Measurements from ENCODE around the gene MRPL11. TPM values are rescaled to one million over a fixed set of nuclear protein-coding genes. Genes with fewer than 3 reads are reported as not detected.

Gene MRPL11
- total RNA-seq, 1 experiment from 2014 or later: 138 TPM

- H4K20me1 ChIP-seq (ENCODE audit: insufficient read depth): peaks cover 5% of the 10 kb centered on the region
- no peak for DNase-seq
- no peaks in the 10 kb centered on the region for H3K4me1 ChIP-seq (replicated peaks; ENCODE audit: insufficient read depth)
- H2AFZ ChIP-seq: no peak within 1 kb of the TSS
- intact Hi-C loops (cut with micrococcal nuclease; ENCODE audit: unreplicated experiment): no loop called here
- peaks cover 51% of the 10 kb centered on the region for H3K27me3 ChIP-seq (ENCODE audit: insufficient read depth, low read depth)
- ChIA-PET POLR2A (ENCODE audit: unreplicated experiment) (interaction anchor here (0.6 to 1.1 kb wide), 4 partner anchors 59 to 503 kb away, joined by 3 to 7 read pairs (median 4); partner anchors contain the start of genes DPP3 and YIF1A), CTCF (interaction anchor here (0.6 to 1.1 kb wide), 7 partner anchors 14 to 258 kb away, joined by 3 to 8 read pairs (median 4); partner anchors contain the start of genes MRPL11, PELI3 and RBM14)
- H3K9me3 ChIP-seq (ENCODE audit: insufficient read depth, low read depth): no peaks in the 10 kb centered on the region
- H3K4me2 ChIP-seq: no peak within 1 kb of the TSS
- H3K9me2 ChIP-seq (ENCODE audit: insufficient read depth): no peaks in the 10 kb centered on the region
- no peaks in the 10 kb centered on the region for H3K79me2 ChIP-seq (ENCODE audit: low read depth)
- no TSS peak for BruUV-seq (replicated peaks)
- no peak within 1 kb of the TSS for H3K27ac ChIP-seq
- H3K36me3 ChIP-seq (ENCODE audit: low read depth): no peaks in the 10 kb centered on the region
- TF ChIP-seq, protein P1, sequence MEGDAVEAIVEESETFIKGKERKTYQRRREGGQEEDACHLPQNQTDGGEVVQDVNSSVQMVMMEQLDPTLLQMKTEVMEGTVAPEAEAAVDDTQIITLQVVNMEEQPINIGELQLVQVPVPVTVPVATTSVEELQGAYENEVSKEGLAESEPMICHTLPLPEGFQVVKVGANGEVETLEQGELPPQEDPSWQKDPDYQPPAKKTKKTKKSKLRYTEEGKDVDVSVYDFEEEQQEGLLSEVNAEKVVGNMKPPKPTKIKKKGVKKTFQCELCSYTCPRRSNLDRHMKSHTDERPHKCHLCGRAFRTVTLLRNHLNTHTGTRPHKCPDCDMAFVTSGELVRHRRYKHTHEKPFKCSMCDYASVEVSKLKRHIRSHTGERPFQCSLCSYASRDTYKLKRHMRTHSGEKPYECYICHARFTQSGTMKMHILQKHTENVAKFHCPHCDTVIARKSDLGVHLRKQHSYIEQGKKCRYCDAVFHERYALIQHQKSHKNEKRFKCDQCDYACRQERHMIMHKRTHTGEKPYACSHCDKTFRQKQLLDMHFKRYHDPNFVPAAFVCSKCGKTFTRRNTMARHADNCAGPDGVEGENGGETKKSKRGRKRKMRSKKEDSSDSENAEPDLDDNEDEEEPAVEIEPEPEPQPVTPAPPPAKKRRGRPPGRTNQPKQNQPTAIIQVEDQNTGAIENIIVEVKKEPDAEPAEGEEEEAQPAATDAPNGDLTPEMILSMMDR (conservative IDR thresholded peaks at IDR 0.05): no peak
- TF ChIP-seq EZH2 (IDR thresholded peaks at IDR 0.05; ENCODE audit: low read depth): no peak
- H3K4me3 ChIP-seq: no peak within 1 kb of the TSS
- peaks cover 8% of the 10 kb centered on the region for H3F3A ChIP-seq (ENCODE audit: insufficient read depth, low read depth)
Measured at GRCh38 chr11:66420671-66421476, 17.8 kb downstream of the MRPL11 start, which contains the start of gene NPAS4. TSS of gene NPAS4 (plus strand) at chr11:66421035. CDS start at chr11:66421180, 145 bp downstream.

DNA sequence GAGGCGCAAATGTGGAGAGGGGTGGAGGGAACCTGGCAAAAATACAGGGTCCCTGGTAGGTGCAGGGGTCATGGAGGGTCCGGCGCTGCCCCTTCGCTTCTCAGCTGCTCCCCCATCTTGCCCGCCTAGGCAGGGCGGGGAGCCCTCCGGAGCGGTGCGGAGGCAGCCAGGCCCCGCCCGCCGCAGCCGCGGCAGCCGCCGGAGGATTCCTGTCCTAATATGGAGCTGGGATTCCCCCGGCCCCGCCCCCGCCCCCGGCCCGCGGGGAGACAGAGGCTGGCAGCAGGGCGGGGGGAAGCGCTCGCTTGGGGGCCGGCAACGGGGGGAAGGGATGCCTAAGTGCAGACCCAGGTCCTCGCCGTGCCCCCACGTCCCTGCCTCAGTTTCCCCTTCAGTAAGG is 18.8 kb downstream of the MRPL11 start:
- no peaks in the 10 kb centered on the region for H3K9me2 ChIP-seq (ENCODE audit: insufficient read depth)
- H3F3A ChIP-seq (ENCODE audit: insufficient read depth, low read depth): peaks cover 8% of the 10 kb centered on the region
- no peak overlapping the region for H3K27ac ChIP-seq
- no peaks in the 10 kb centered on the region for H3K9me3 ChIP-seq (ENCODE audit: insufficient read depth, low read depth)
- peaks cover 9% of the 10 kb centered on the region for H4K20me1 ChIP-seq (ENCODE audit: insufficient read depth)
- ChIA-PET POLR2A (ENCODE audit: unreplicated experiment) (no interaction called here), CTCF (no interaction called here)
- no peaks in the 10 kb centered on the region for H3K4me1 ChIP-seq (replicated peaks; ENCODE audit: insufficient read depth)
- intact Hi-C loops (cut with micrococcal nuclease; ENCODE audit: unreplicated experiment): no loop called here
- no peak overlapping the region for H2AFZ ChIP-seq
- no peak overlapping the region for H3K4me2 ChIP-seq
- BruUV-seq (replicated peaks): no TSS peak
- no peak overlapping the region for H3K4me3 ChIP-seq
- H3K36me3 ChIP-seq (ENCODE audit: low read depth): no peaks in the 10 kb centered on the region
- TF ChIP-seq, protein P1 (conservative IDR thresholded peaks at IDR 0.05): no peak
- TF ChIP-seq EZH2 (IDR thresholded peaks at IDR 0.05; ENCODE audit: low read depth): no peak
- H3K27me3 ChIP-seq (ENCODE audit: insufficient read depth, low read depth): peaks cover 55% of the 10 kb centered on the region
- no peak for DNase-seq
- no peaks in the 10 kb centered on the region for H3K79me2 ChIP-seq (ENCODE audit: low read depth)

GRCh38 chr11:66418986-66419308 is 19.7 kb downstream of the MRPL11 start:
- DNase-seq: no peak
- Histone ChIP-seq H3K9me3 (ENCODE audit: insufficient read depth, low read depth) (no peaks in the 10 kb centered on the region), H3K79me2 (ENCODE audit: low read depth) (no peaks in the 10 kb centered on the region), H2AFZ (no peak overlapping the region), H3K4me1 (replicated peaks; ENCODE audit: insufficient read depth) (no peaks in the 10 kb centered on the region), H3K27me3 (ENCODE audit: insufficient read depth, low read depth) (peaks cover 55% of the 10 kb centered on the region), H3K4me3 (no peak overlapping the region), H3K36me3 (ENCODE audit: low read depth) (no peaks in the 10 kb centered on the region), H3F3A (ENCODE audit: insufficient read depth, low read depth) (peaks cover 8% of the 10 kb centered on the region), H3K4me2 (no peak overlapping the region), H4K20me1 (ENCODE audit: insufficient read depth) (peaks cover 9% of the 10 kb centered on the region), H3K27ac (no peak overlapping the region), H3K9me2 (ENCODE audit: insufficient read depth) (no peaks in the 10 kb centered on the region)
- CTCF ChIA-PET: interaction anchor here (0.6 to 1.3 kb wide), 2 partner anchors 259 to 427 kb away, joined by 4 to 6 read pairs; partner anchors contain the start of gene RBM4B
- no TSS peak for BruUV-seq (replicated peaks)
- POLR2A ChIA-PET (ENCODE audit: unreplicated experiment): no interaction called here
- intact Hi-C loops (cut with micrococcal nuclease; ENCODE audit: unreplicated experiment): no loop called here
- no peak for TF ChIP-seq EZH2 (IDR thresholded peaks at IDR 0.05; ENCODE audit: low read depth)
- TF ChIP-seq, protein P1 (conservative IDR thresholded peaks at IDR 0.05): no peak

Measured in PC-9 (cell line).